K562 (cell line): ENCODE data around the gene HNF1B. TPM values are rescaled to one million over a fixed set of nuclear protein-coding genes. Genes with fewer than 3 reads are reported as not detected.

Experiments used
- ELF1 ChIP-seq: fragments of 200-800 bp; sonication (Bioruptor generic); IDR thresholded peaks from 2 replicates; pipeline ENCODE4 v1.6.1; 2016; ENCODE audit warnings: missing genetic modification characterization, missing compliant biosample characterization
- ZNF518B ChIP-seq: fragments of 250-450 bp; sonication (Bioruptor Pico); IDR thresholded peaks from 2 replicates; pipeline ENCODE4 v1.5.0; 2021; ENCODE audit warnings: mild to moderate bottlenecking, moderate library complexity
- polyA plus RNA-seq, 8 experiments: library from polyadenylated mRNA; depleted of rRNA in 4 of 8; stranded (reverse) in 5 of 8; unstranded in 3 of 8; fragments of >200 nt; fragmentation: Nextera tagmentation in 2 of 8; fragmentation: Illumina TruSeq in 1 of 8; extraction: Ambion mirVana in 2 of 8; extraction: Trizol in 1 of 8; gene quantifications; 2 replicates each; pipeline versions ENCODE4 v1.2.1 to v1.2.3, GENCODE V29; 2011 to 2014; ENCODE audit warnings: inconsistent platforms in 1 of 8, missing spikeins in 1 of 8
- total RNA-seq, 7 experiments: library from RNA; depleted of rRNA in 6 of 7; stranded (reverse); fragments of >200 nt in 6 of 7; fragmentation: Illumina TruSeq in 2 of 7; extraction: Trizol in 2 of 7; gene quantifications; 2 replicates each; pipeline versions ENCODE4 v1.2.1 to v1.2.3, GENCODE V29; 2011 to 2021; ENCODE audit warnings: low replicate concordance in 1 of 7

HNF1B gene
- total and polyA plus RNA-seq, 9 of the 15 experiments (the other 6 are each of a cell fraction or from before 2014, with no cell fraction given), result not detected

DNA sequence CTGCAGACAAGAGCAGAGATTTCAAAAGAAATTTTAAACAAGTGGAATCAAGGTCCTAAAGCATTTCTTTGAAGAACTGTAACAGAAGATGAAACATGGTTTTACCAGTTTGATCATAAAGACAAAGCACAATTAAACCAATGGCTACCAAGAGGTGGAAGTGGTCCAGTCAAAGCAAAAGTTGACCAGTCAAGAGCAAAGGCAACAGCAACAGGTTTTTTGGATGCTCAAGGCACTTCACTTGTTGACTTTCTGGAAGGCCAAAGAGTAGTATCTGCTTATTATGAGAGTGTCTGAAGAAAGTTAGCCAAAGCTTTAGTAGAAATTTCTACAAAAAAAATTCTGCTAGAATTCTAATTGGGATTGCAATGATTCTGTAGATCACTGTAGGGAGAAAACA lies 106.9 kb downstream of the HNF1B start (continued):
- TF ChIP-seq ZNF518B (no peak), ELF1 (no peak)

Other genes with a start within 250 kb of the HNF1B start
- 10.6 and 13.8 TPM in 2 replicates for gene SYNRG, start 135.6 kb downstream of the HNF1B start, total RNA-seq (2014; rRNA removed)
- 15.1 and 16.9 TPM in 2 replicates for gene SYNRG, start 135.6 kb downstream of the HNF1B start, total RNA-seq (2014; rRNA removed; fragmentation: Illumina TruSeq; extraction: Trizol)
- gene SYNRG, start 135.6 kb downstream of the HNF1B start, total RNA-seq (2015; rRNA removed; fragmentation: Illumina TruSeq; extraction: Trizol), result 17.6 and 19.7 TPM in 2 replicates
- gene SYNRG, start 135.6 kb downstream of the HNF1B start, total RNA-seq (2021), result 27.8 and 28.2 TPM in 2 replicates
- 11.7 and 18.4 TPM in 2 replicates for gene SYNRG, start 135.6 kb downstream of the HNF1B start, polyA plus RNA-seq (2011; rRNA removed)
- 21.8 and 23.4 TPM in 2 replicates for gene SYNRG, start 135.6 kb downstream of the HNF1B start, polyA plus RNA-seq (2014; fragmentation: Illumina TruSeq; extraction: Trizol)
- 1 to 10 TPM; 2.9 to 4.9 TPM for gene SYNRG, start 135.6 kb downstream of the HNF1B start, polyA plus RNA-seq (2014; fragmentation: Nextera tagmentation; extraction: Ambion mirVana)
- 13.4 and 13.6 TPM in 2 replicates for gene SYNRG, start 135.6 kb downstream of the HNF1B start, polyA plus RNA-seq (2014; rRNA removed)
- 19.1 and 22.1 TPM in 2 replicates for gene DDX52, start 101.6 kb downstream of the HNF1B start, total RNA-seq (2014; rRNA removed)
- gene DDX52, start 101.6 kb downstream of the HNF1B start, total RNA-seq (2014; rRNA removed; fragmentation: Illumina TruSeq; extraction: Trizol), result 50.5 and 59.2 TPM in 2 replicates
- gene DDX52, start 101.6 kb downstream of the HNF1B start, total RNA-seq (2015; rRNA removed; fragmentation: Illumina TruSeq; extraction: Trizol), result 33.3 and 39.5 TPM in 2 replicates
- 37.0 and 37.6 TPM in 2 replicates for gene DDX52, start 101.6 kb downstream of the HNF1B start, total RNA-seq (2021)
- 11.6 and 22.0 TPM in 2 replicates for gene DDX52, start 101.6 kb downstream of the HNF1B start, polyA plus RNA-seq (2011; rRNA removed)
- gene DDX52, start 101.6 kb downstream of the HNF1B start, polyA plus RNA-seq (2014; fragmentation: Illumina TruSeq; extraction: Trizol), result 38.3 and 50.1 TPM in 2 replicates
- gene DDX52, start 101.6 kb downstream of the HNF1B start, polyA plus RNA-seq (2014; fragmentation: Nextera tagmentation; extraction: Ambion mirVana), result 10 to 100 TPM; 30.2 to 34.8 TPM
- 20.8 and 24.2 TPM in 2 replicates for gene DDX52, start 101.6 kb downstream of the HNF1B start, polyA plus RNA-seq (2014; rRNA removed)
- not detected in 2 replicates for gene TBC1D3K, start 179.4 kb upstream of the HNF1B start, total RNA-seq (2014; rRNA removed)
- gene TBC1D3K, start 179.4 kb upstream of the HNF1B start, total RNA-seq (2014; rRNA removed; fragmentation: Illumina TruSeq; extraction: Trizol), result not detected in 2 replicates
- not detected in 2 replicates for gene TBC1D3K, start 179.4 kb upstream of the HNF1B start, total RNA-seq (2015; rRNA removed; fragmentation: Illumina TruSeq; extraction: Trizol)
- not detected in 2 replicates for gene TBC1D3K, start 179.4 kb upstream of the HNF1B start, total RNA-seq (2021)
- gene TBC1D3K, start 179.4 kb upstream of the HNF1B start, polyA plus RNA-seq (2011; rRNA removed), result 0.07 TPM in 1 of 2 replicates, not detected in the other
- not detected in 2 replicates for gene TBC1D3K, start 179.4 kb upstream of the HNF1B start, polyA plus RNA-seq (2014; fragmentation: Illumina TruSeq; extraction: Trizol)
- gene TBC1D3K, start 179.4 kb upstream of the HNF1B start, polyA plus RNA-seq (2014; fragmentation: Nextera tagmentation; extraction: Ambion mirVana), result not detected
- gene TBC1D3K, start 179.4 kb upstream of the HNF1B start, polyA plus RNA-seq (2014; rRNA removed), result 0.09 TPM in 1 of 2 replicates, not detected in the other
- 0.33 and 0.36 TPM in 2 replicates for gene TBC1D3L, start 244.0 kb upstream of the HNF1B start, total RNA-seq (2014; rRNA removed)
- 0.15 and 0.35 TPM in 2 replicates for gene TBC1D3L, start 244.0 kb upstream of the HNF1B start, total RNA-seq (2014; rRNA removed; fragmentation: Illumina TruSeq; extraction: Trizol)
- 0.40 and 0.45 TPM in 2 replicates for gene TBC1D3L, start 244.0 kb upstream of the HNF1B start, total RNA-seq (2015; rRNA removed; fragmentation: Illumina TruSeq; extraction: Trizol)
- gene TBC1D3L, start 244.0 kb upstream of the HNF1B start, total RNA-seq (2021), result 0.40 TPM in 1 of 2 replicates, not detected in the other
- gene TBC1D3L, start 244.0 kb upstream of the HNF1B start, polyA plus RNA-seq (2011; rRNA removed), result 0.04 and 0.33 TPM in 2 replicates
- gene TBC1D3L, start 244.0 kb upstream of the HNF1B start, polyA plus RNA-seq (2014; fragmentation: Illumina TruSeq; extraction: Trizol), result 0.15 and 0.24 TPM in 2 replicates
- under 1 TPM in 1 of 2 experiments, not detected in 1; 0.03 TPM for gene TBC1D3L, start 244.0 kb upstream of the HNF1B start, polyA plus RNA-seq (2014; fragmentation: Nextera tagmentation; extraction: Ambion mirVana)
- gene TBC1D3L, start 244.0 kb upstream of the HNF1B start, polyA plus RNA-seq (2014; rRNA removed), result 0.68 and 1.3 TPM in 2 replicates